Fibroblast of skin of abdomen (primary cell): ENCODE results near the gene MBOAT1.
"Not testable (repeated sequence)": the region's sequence is repeated elsewhere in the genome, so short reads cannot be mapped to it uniquely, and the experiment has no call there.

Source experiments
- DNase-seq: peaks from one replicate; pipeline ENCODE4 v3.0.0-alpha.2; 2013

MBOAT1 gene

GRCh38 chr6:20202699-20203302 is 9.5 kb downstream of the MBOAT1 start:
- DNase-seq, result no peak

DNA sequence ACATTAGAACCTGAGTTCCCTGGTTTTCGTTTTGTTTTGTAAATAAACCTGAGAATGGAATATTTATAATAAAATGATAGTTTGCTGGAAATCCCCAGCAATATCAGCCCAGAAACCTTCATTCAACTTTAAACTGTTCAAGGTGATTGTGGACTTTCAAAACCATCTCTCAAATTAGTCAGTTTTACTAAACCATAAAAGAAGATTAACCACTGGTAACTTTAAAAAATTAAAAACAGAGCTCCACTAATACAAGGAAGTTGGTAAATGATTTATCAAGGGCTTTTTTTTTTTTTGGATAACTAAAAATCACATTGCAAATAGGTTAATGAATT is 10.0 kb downstream of the MBOAT1 start:
- DNase-seq, result no peak

GRCh38 chr6:20200761-20201630 is 11.3 kb downstream of the MBOAT1 start:
- DNase-seq, result no peak

- no peak for DNase-seq
These were observed 13.5 kb downstream of the MBOAT1 start for GRCh38 chr6:20198775-20199174.

GRCh38 chr6:20198156-20198774 is 14.0 kb downstream of the MBOAT1 start:
- DNase-seq, result no peak

DNA sequence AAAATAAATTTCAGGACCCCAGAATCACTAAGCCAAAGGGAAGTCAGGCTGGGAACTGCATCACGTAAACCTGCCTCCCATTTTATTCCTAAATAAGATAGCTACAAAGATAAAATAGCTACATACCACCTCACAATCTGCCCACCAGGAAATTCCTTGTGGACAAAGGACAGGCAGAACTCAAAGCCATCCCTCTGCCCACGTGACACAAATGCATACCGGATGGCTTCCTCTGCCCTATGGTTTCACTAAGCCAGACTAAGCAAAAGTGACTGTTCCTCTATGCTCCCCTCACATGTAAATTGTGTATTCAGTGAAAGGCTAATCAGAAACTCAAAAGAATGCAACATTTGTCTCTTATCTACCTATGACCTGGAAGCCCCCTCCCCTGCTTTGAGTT is 15.0 kb downstream of the MBOAT1 start:
- no peak for DNase-seq

DNA sequence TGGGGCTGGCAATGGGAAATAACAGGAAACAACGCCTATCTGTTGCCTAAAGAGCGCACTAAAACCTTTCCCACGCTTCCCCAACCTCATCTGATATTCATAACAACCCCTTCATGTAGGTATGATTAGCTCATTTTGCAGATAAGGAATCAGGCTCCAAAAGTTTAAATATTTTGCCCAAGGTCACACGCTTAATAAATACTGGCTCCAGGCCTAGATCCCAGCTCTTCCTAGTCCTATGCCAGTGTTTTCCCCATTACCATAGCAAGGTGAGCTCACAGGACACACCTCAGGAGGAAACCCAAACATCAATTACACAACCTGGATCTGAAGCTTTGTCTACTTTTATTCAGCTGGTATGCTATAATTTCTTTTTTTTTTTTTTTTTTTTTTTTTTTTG is 19.6 kb downstream of the MBOAT1 start:
- DNase-seq, result no peak

DNA sequence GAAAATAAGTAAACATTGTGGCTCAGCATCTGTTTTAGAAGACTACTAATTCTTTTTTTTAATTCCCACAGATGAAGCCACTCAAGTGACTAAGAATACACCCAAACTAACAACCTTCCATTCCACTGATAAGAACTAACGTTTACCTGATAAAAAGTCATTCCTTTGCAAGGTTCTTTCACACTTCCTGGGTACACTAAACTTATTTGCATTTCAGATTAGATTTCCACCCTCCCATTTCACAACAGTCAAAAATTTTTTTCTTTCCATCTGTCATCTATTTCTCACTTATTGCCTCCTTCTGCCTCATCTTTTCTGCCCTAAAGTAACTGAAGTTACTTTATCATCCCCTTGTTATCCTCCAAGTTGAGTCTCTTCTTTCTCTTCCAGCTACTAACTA is 20.3 kb downstream of the MBOAT1 start:
- no peak for DNase-seq

DNA sequence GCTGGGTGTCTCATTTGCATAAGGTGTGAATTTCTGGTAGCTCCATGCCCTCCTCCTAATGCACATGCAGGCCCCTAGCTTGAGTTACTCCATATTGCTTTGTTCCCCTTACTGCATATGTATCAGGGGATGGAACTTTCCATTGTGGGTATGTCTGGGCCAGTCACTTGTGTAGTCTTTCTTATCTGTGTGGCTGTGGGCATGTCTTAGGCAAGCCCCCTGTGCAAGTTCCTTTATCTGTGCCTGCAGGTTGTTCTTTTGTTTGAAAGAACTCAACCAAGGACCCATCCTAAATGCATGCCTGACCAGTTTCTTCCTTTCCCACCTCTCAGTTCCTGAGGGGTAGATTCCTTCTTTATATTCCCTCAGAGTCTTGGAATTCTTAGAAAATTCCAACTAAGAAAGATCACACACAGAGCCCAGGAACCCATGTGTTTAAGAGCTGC is 23.6 kb downstream of the MBOAT1 start:
- no peak for DNase-seq

DNA sequence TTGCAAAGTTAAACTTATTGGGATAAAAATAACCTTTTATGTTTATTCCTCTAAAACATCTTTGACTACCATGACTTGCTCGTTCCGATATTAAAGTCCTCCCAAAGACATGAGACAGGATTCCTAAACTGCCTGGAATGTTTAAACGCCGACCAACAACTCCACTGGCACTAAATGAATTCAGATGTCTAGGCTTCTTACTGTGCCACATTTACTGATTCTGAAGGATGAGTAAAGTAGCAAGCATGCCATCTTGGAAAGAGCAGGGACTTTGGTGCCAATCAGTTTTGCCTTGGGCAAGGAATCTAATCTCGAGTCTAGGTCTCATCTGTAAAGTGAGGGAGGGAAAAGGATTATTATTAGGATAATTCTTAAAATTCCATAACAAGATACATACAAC is 25.3 kb downstream of the MBOAT1 start:
- peak; percentile 34 for DNase-seq

DNA sequence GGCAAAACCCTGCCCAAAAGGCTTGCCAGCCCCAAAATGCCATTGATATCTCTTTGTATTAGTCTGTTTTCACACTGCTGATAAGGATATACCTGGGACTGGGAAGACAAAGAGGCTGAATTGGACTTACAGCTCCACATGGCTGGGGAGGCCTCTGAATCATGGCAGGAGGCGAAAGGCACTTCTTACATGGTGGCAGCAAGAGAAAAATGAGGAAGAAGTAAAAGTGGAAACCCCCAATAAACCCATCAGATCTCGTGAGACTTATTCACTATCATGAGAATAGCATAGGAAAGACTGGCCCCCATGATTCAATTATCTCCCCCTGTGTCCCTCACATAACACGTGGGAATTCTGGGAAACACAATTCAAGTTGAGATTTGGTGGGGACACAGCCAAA is 28.6 kb downstream of the MBOAT1 start:
- DNase-seq, result no peak

DNA sequence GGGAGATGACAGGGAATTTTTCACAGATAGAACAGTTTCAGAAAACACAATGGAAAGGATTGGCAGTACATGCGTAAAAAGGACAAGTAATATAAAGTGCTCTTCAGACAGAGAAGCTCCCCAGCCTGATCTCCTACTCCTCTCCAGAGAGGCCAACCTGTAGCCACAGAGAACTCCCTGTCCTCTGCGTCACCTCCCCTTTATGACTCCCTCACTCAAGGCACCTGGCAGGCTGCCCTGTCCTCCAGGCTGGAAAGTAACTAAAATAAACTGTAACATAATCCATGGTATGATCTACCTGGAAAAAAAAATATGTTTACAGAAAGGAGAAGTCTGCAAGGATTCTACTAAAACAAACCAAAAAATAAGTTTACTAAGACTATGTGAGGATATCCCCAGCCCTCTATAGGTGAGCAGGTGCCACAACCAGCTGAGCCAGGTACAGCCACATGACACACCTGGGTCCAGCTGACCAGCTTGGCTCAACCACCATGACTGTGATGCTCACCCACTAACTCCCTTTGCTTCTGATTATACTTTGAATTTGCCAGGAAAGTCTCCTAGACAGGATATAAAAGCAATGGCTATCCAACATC is 29.2 kb downstream of the MBOAT1 start:
- no peak for DNase-seq

DNA sequence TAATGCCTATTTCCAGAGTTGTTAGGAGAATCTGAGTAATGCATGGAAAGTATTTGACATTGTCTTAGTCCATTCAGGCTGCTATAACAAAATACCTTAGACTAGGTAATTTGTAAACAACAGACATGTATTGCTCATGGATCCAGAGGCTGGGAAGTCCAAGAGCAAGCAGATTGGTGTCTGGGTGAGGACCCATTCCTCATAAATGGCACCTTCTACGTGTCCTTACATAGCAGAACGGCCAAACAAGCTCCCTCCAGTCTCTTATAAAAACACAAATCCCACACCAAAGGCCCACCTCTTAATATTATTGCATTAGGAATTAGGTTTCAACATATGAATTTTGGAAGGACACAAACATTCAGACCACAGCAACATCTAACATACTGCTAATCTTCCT is 30.2 kb downstream of the MBOAT1 start:
- no peak for DNase-seq

GRCh38 chr6:20180935-20181334 is 31.3 kb downstream of the MBOAT1 start:
- DNase-seq, result peak; percentile 3

GRCh38 chr6:20179287-20180045 is 32.8 kb downstream of the MBOAT1 start:
- not testable (repeated sequence) for DNase-seq

- no peak for DNase-seq
These were observed 33.9 kb downstream of the MBOAT1 start for GRCh38 chr6:20178327-20178726.

- no peak for DNase-seq
These were observed 36.4 kb downstream of the MBOAT1 start for GRCh38 chr6:20175810-20176410.

- DNase-seq, result no peak
These were observed 38.2 kb downstream of the MBOAT1 start for GRCh38 chr6:20173833-20174792.

- no peak for DNase-seq
These were observed 39.3 kb downstream of the MBOAT1 start for GRCh38 chr6:20172842-20173456.

DNA sequence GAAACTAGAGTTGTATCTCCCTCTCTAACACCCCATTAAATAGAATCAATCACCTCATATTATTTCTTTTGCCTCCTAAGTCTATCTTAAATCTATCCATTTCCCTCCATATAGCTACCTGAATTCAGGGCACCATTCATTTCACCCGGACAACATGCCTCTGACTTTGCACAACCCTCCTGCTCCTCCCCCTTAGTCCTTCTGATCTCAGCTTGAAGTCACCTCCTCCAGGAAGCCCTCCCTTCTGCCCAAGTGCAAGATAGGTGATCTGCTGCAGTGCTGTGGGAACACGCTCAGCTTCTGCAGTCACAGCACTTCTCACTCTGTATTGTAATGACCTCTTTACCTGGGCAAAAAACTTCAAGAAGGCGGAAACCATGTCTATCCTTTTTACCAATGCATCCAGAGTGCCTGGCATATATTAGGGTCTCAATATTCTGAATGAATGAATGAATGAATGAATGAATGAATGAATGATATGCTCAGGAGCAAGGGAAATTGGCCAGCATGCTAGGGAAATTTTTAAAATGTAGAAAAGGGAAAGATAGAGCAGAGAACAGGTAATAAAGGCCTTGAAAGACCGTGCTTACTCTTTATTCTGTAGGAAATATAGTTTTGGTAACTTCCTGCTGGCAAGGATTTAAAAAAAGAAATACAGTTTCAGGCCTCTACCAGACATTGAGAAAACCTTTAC is 41.7 kb downstream of the MBOAT1 start:
- DNase-seq, result no peak
